H1 (cell line): Measurements from ENCODE around the gene SCPEP1. TPM values are rescaled to one million over a fixed set of nuclear protein-coding genes. Genes with fewer than 3 reads are reported as not detected.
"Not testable (repeated sequence)": the region's sequence is repeated elsewhere in the genome, so short reads cannot be mapped to it uniquely, and the experiment has no call there.

Experiments used
- CTCF ChIA-PET: fragments of 300-600 bp; sonication (Branson Sonifier 250); formaldehyde crosslinking; loops from one replicate; lab custom pipeline; 2021; ENCODE audit not compliant: partially characterized antibody; lab: Charles Lee
- POLR2A ChIA-PET: fragments of 300-600 bp; sonication (Branson Sonifier 250); formaldehyde crosslinking; loops from one replicate; lab custom pipeline; 2021; ENCODE audit warnings: inconsistent platforms; ENCODE audit not compliant: partially characterized antibody; lab: Charles Lee
- DNase-seq, 2 experiments: peaks; one replicate each; pipeline versions ENCODE4 v3.0.0 to v3.0.0-alpha.2; 2010 to 2022; ENCODE audit warnings: low spot score in 2 of 2, low read depth in 1 of 2, mixed read lengths in 1 of 2
- FAIRE-seq: peaks from 2 replicates; lab custom pipeline; 2011; peaks lifted over from hg19 to GRCh38; lab: Jason Lieb, UNC
- H2AFZ ChIP-seq: 2 replicates; pipeline ENCODE4 v1.8.1; 2012; ENCODE audit warnings: low read length, inconsistent platforms
- H2AK5ac ChIP-seq: 2 replicates; pipeline ENCODE4 v1.6.1; 2013; ENCODE audit warnings: low read depth, low read length
- H2BK120ac ChIP-seq: replicated peaks from 2 replicates; pipeline ENCODE3; 2013; ENCODE audit warnings: low read depth, low read length, inconsistent platforms
- H2BK12ac ChIP-seq: 2 replicates; pipeline ENCODE4 v1.6.1; 2013; ENCODE audit warnings: low read depth, low read length
- H2BK15ac ChIP-seq: 2 replicates; pipeline ENCODE4 v1.6.1; 2013; ENCODE audit warnings: low read length
- H2BK20ac ChIP-seq: 2 replicates; pipeline ENCODE4 v1.6.1; 2013; ENCODE audit warnings: low read length
- H2BK5ac ChIP-seq: 2 replicates; pipeline ENCODE4 v1.6.1; 2013; ENCODE audit warnings: low read depth, low read length
- H3K14ac ChIP-seq: 2 replicates; pipeline ENCODE4 v1.6.1; 2013; ENCODE audit warnings: inconsistent platforms; ENCODE audit not compliant: insufficient read length
- H3K18ac ChIP-seq: 2 replicates; pipeline ENCODE4 v1.6.1; 2013; ENCODE audit warnings: low read length; ENCODE audit errors: extremely low read depth
- H3K23ac ChIP-seq: 2 replicates; pipeline ENCODE4 v1.6.1; 2013; ENCODE audit warnings: inconsistent platforms; ENCODE audit not compliant: insufficient read length
- H3K23me2 ChIP-seq: 2 replicates; pipeline ENCODE4 v1.6.1; 2013; ENCODE audit warnings: low read depth, low read length
- H3K27ac ChIP-seq: 2 replicates; pipeline ENCODE4 v1.6.1; 2011; ENCODE audit warnings: low read depth, low read length, inconsistent platforms
- H3K27me3 ChIP-seq, 4 experiments: replicated peaks in 1 of 4; 1 replicate in 1 of 4; 2 replicates in 3 of 4; pipeline versions ENCODE4 v1.6.1 to v1.8.1; 2011 to 2013; ENCODE audit warnings: low read length in 3 of 4, mild to moderate bottlenecking in 3 of 4, inconsistent platforms in 2 of 4, mixed read lengths in 2 of 4, moderate library complexity in 1 of 4; ENCODE audit not compliant: control insufficient read depth in 3 of 4, insufficient read depth in 3 of 4; ENCODE audit errors: extremely low read depth in 1 of 4
- H3K36me3 ChIP-seq, 4 experiments: 2 replicates each; pipeline versions ENCODE4 v1.6.1 to v1.8.1; 2011 to 2013; ENCODE audit warnings: mild to moderate bottlenecking in 4 of 4, low read length in 3 of 4, moderate library complexity in 2 of 4, control low read depth in 1 of 4, inconsistent platforms in 1 of 4; ENCODE audit not compliant: insufficient read depth in 4 of 4, control insufficient read depth in 2 of 4
- H3K4ac ChIP-seq: replicated peaks from 2 replicates; pipeline ENCODE3; 2013; ENCODE audit warnings: low read length, low read depth, mixed read lengths, inconsistent platforms; ENCODE audit not compliant: insufficient read length
- H3K4me1 ChIP-seq, 4 experiments: replicated peaks in 1 of 4; 1 replicate in 1 of 4; 2 replicates in 3 of 4; pipeline versions ENCODE4 v1.6.1 to v1.8.1; 2011 to 2013; ENCODE audit warnings: low read length in 3 of 4, inconsistent platforms in 2 of 4, mixed read lengths in 1 of 4; ENCODE audit not compliant: insufficient read depth in 4 of 4, control insufficient read depth in 3 of 4
- H3K4me2 ChIP-seq, 2 experiments: 2 replicates each; pipeline versions ENCODE4 v1.6.1 to v1.8.1; 2011 to 2013; ENCODE audit warnings: low read depth in 2 of 2, low read length in 2 of 2, control low read depth in 1 of 2, inconsistent platforms in 1 of 2, mild to moderate bottlenecking in 1 of 2; ENCODE audit not compliant: insufficient read depth in 1 of 2
- H3K4me3 ChIP-seq, 4 experiments: fragments of 200-600, 300-600 bp in 1 of 4; sonication (generic), shearing (Covaris generic), sonication (Bioruptor Twin) in 1 of 4; 2 replicates each; pipeline versions ENCODE4 v1.5.1 to v1.8.1; 2011 to 2016; ENCODE audit warnings: low read length in 4 of 4, low read depth in 3 of 4, control low read depth in 2 of 4, inconsistent platforms in 2 of 4, mild to moderate bottlenecking in 2 of 4, mixed read lengths in 1 of 4, moderate library complexity in 1 of 4; ENCODE audit not compliant: insufficient read depth in 2 of 4; ENCODE audit errors: extremely low read depth in 1 of 4
- H3K56ac ChIP-seq: replicated peaks from 2 replicates; pipeline ENCODE3; 2013; ENCODE audit warnings: low read depth, mild to moderate bottlenecking, mixed read lengths, low read length, inconsistent platforms; ENCODE audit not compliant: insufficient read length
- H3K79me1 ChIP-seq: 2 replicates; pipeline ENCODE4 v1.6.1; 2013; ENCODE audit warnings: low read depth, low read length, control low read depth
- H3K79me2 ChIP-seq, 2 experiments: 2 replicates each; pipeline versions ENCODE4 v1.6.1 to v1.8.1; 2012 to 2013; ENCODE audit warnings: low read length in 2 of 2, mild to moderate bottlenecking in 2 of 2, inconsistent platforms in 1 of 2; ENCODE audit not compliant: insufficient read depth in 2 of 2, control insufficient read depth in 1 of 2
- H3K9ac ChIP-seq, 4 experiments: replicated peaks in 1 of 4; 1 replicate in 1 of 4; 2 replicates in 3 of 4; pipeline versions ENCODE4 v1.6.1 to v1.8.1; 2011 to 2013; ENCODE audit warnings: low read depth in 3 of 4, low read length in 3 of 4, control low read depth in 2 of 4, mild to moderate bottlenecking in 2 of 4, moderate library complexity in 2 of 4, inconsistent platforms in 1 of 4; ENCODE audit errors: extremely low read depth in 1 of 4
- H3K9me3 ChIP-seq, 2 experiments: 2 replicates each; pipeline versions ENCODE4 v1.6.1 to v1.8.1; 2012 to 2013; ENCODE audit warnings: mild to moderate bottlenecking in 2 of 2, moderate library complexity in 2 of 2, control low read depth in 1 of 2, inconsistent platforms in 1 of 2, low read depth in 1 of 2, low read length in 1 of 2, mixed read lengths in 1 of 2; ENCODE audit not compliant: insufficient read depth in 2 of 2
- H4K20me1 ChIP-seq, 2 experiments: replicated peaks in 1 of 2; 2 replicates each; pipeline versions ENCODE3 to v1.8.1; 2011 to 2013; ENCODE audit warnings: inconsistent platforms in 2 of 2, low read length in 2 of 2, mild to moderate bottlenecking in 1 of 2; ENCODE audit not compliant: insufficient read depth in 2 of 2, control insufficient read depth in 1 of 2
- H4K5ac ChIP-seq: 2 replicates; pipeline ENCODE4 v1.6.1; 2013; ENCODE audit warnings: low read length, low read depth, mixed read lengths, inconsistent platforms; ENCODE audit not compliant: insufficient read length
- H4K8ac ChIP-seq: 2 replicates; pipeline ENCODE4 v1.8.0; 2013; ENCODE audit warnings: mild to moderate bottlenecking, moderate library complexity, low read length, inconsistent platforms; ENCODE audit not compliant: insufficient read depth; ENCODE audit errors: extremely low read depth
- H4K91ac ChIP-seq: replicated peaks from 2 replicates; pipeline ENCODE3; 2013; ENCODE audit warnings: low read length, mixed read lengths, inconsistent platforms; ENCODE audit not compliant: insufficient read length
- CHD2 ChIP-seq: IDR thresholded peaks from 2 replicates; pipeline ENCODE4 v1.6.1; 2012; ENCODE audit warnings: low read length, improper control_type of control experiment
- EGR1 ChIP-seq: IDR thresholded peaks from 2 replicates; pipeline ENCODE4 v1.6.1; 2011; ENCODE audit warnings: low read depth, low read length, borderline replicate concordance
- GABPA ChIP-seq: IDR thresholded peaks from 2 replicates; pipeline ENCODE4 v1.6.1; 2011; ENCODE audit warnings: mild to moderate bottlenecking, low read length, moderate library complexity, borderline replicate concordance; ENCODE audit not compliant: insufficient read depth
- POLR2AphosphoS5 ChIP-seq: IDR thresholded peaks from 2 replicates; pipeline ENCODE4 v1.6.1; 2011; ENCODE audit warnings: low read depth, low read length
- RBBP5 ChIP-seq: IDR thresholded peaks from 2 replicates; pipeline ENCODE4 v1.7.1; 2012; ENCODE audit warnings: low read depth, mild to moderate bottlenecking, inconsistent platforms, low read length, moderate library complexity, borderline replicate concordance
- WGBS, 2 experiments: shearing (Covaris generic) in 1 of 2; methylation state at CpG; one replicate each; pipeline versions ENCODE4 v1.1.6 to v1.1.7; 2013 to 2015; ENCODE audit warnings: low lambda C conversion rate in 2 of 2, mixed read lengths in 2 of 2, inconsistent platforms in 1 of 2, low coverage in 1 of 2, missing lambda C conversion rate in 1 of 2; ENCODE audit not compliant: insufficient replicate concordance in 2 of 2, insufficient coverage in 1 of 2, insufficient read length in 1 of 2; ENCODE audit errors: extremely low coverage in 1 of 2, missing lambda C conversion rate in 1 of 2; 5-methylcytosine and 5-hydroxymethylcytosine counted together
- polyA plus RNA-seq, 7 experiments: library from polyadenylated mRNA; depleted of rRNA in 3 of 7; stranded (reverse) in 5 of 7; unstranded in 2 of 7; fragments of >200 nt in 5 of 7; fragments of 200-250 nt in 2 of 7; gene quantifications; 1 replicate in 5 of 7; 2 replicates in 1 of 7; 4 replicates in 1 of 7; pipeline versions ENCODE4 v1.2.1 to v1.2.3, GENCODE V29; 2011 to 2013; ENCODE audit warnings: missing spikeins in 2 of 7, mixed read lengths in 2 of 7
- total RNA-seq: library from RNA; stranded (reverse); fragmentation: NEBNext Ultra II Directional; extraction: Animal tissue kit (Norgen Biotek cat#: 25700); gene quantifications from 2 replicates; pipeline ENCODE4 v1.2.1, GENCODE V29; 2021

The SCPEP1 gene
- total and polyA plus RNA-seq, 2 of the 8 experiments (the other 6 are each of a cell fraction or from before 2014, with no cell fraction given), result 30.7 to 52.6 TPM

- TF ChIP-seq CHD2 (no peak), GABPA (no peak), EGR1 (peak; percentile 77; the same call in 1 of the 2 replicates), RBBP5 (0 out of 2 replicates have a peak, but pooled peaks have one; percentile 78), POLR2AphosphoS5 (peak; percentile 93)
These were observed 17.1 kb upstream of the SCPEP1 start, which contains the start of gene COIL (continued) for GRCh38 chr17:56960596-56961538.

- ChIA-PET CTCF (interaction anchor here (0.6 to 1.9 kb wide), 2 partner anchors 13 to 383 kb away, joined by 3 to 4 read pairs; no protein-coding TSS in a partner anchor), POLR2A (interaction anchor here (0.6 kb wide), 1 partner anchor 1476 kb away, joined by 3 read pairs; no protein-coding TSS in a partner anchor)
- not testable (repeated sequence) for H2BK12ac ChIP-seq, H2BK120ac ChIP-seq, H3K79me2 ChIP-seq, H3K56ac ChIP-seq, H3K4me1 ChIP-seq, H2BK5ac ChIP-seq, H4K91ac ChIP-seq, H3K9ac ChIP-seq, H2BK20ac ChIP-seq, H3K4ac ChIP-seq, H3K4me3 ChIP-seq, H3K36me3 ChIP-seq, DNase-seq, H4K5ac ChIP-seq, H3K27ac ChIP-seq, H3K18ac ChIP-seq, H4K8ac ChIP-seq, H3K23ac ChIP-seq, H3K14ac ChIP-seq, H2AFZ ChIP-seq, H3K23me2 ChIP-seq, H3K9me3 ChIP-seq, FAIRE-seq, H2AK5ac ChIP-seq, H2BK15ac ChIP-seq, H3K79me1 ChIP-seq, H3K4me2 ChIP-seq, H3K27me3 ChIP-seq, H4K20me1 ChIP-seq
- WGBS, 2 experiments, result 88% methylated on average over 9 of the region's 9 CpGs; no CpG with 5 or more reads in 1 of the 2 experiments
These were observed 12.7 kb upstream of the SCPEP1 start for GRCh38 chr17:56965241-56965640.
